ENCODE measurements around the gene PLEKHG5.

DNA sequence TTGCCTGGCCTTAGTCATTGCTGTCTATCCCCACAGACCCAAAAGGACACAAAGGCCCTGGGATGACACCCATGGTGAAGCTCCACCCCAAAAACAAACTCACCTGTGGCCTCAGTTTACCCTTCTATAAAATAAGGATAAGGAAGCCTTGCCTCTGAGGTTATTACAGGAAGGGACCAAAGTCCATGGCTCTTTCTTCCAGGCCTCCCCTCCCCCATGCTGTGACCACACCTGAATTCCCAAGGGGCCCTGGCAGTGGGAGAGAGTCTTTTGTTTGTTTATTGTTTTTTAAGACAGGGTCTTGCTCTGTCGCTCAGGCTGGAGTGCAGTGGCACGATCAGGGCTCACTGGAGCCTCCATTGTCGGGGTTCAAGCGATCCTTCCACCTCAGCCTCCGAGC is 15.0 kb downstream of the PLEKHG5 start:
- TF ChIP-seq, protein P1, sequence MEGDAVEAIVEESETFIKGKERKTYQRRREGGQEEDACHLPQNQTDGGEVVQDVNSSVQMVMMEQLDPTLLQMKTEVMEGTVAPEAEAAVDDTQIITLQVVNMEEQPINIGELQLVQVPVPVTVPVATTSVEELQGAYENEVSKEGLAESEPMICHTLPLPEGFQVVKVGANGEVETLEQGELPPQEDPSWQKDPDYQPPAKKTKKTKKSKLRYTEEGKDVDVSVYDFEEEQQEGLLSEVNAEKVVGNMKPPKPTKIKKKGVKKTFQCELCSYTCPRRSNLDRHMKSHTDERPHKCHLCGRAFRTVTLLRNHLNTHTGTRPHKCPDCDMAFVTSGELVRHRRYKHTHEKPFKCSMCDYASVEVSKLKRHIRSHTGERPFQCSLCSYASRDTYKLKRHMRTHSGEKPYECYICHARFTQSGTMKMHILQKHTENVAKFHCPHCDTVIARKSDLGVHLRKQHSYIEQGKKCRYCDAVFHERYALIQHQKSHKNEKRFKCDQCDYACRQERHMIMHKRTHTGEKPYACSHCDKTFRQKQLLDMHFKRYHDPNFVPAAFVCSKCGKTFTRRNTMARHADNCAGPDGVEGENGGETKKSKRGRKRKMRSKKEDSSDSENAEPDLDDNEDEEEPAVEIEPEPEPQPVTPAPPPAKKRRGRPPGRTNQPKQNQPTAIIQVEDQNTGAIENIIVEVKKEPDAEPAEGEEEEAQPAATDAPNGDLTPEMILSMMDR (IDR thresholded peaks at IDR 0.05): no peak
- TF ChIP-seq ZFX (IDR thresholded peaks at IDR 0.05; ENCODE audit: borderline replicate concordance): no peak
